HG02759 (cell line): Measurements from ENCODE around the gene PRDM5.

ENCODE experiments used
- ATAC-seq: cut with Tn5 transposase; IDR thresholded peaks from one replicate; pipeline ENCODE4 v1.9.1; 2021; ENCODE audit warnings: mild to moderate bottlenecking, moderate library complexity; ENCODE audit not compliant: unreplicated experiment

PRDM5 gene

DNA sequence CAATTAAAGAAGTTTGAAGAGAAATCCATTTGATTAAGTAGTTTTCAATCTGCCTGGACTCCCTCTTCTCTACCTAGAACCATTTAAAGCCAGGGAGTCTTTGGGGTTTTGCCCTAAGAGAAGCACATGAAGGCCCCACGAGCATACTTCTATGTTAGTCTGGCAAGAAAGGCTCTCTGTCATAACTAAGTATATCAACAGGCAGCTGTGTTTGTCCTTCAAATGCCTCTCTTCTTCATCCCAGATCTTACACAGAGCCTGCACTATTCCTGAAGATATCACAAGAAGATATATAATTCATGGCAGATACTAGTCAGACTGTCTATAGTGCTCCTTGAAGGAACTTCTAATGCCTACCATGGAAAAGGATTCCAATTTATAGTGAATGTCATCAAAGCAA is 206.2 kb downstream of the PRDM5 start:
- ATAC-seq: no peak

DNA sequence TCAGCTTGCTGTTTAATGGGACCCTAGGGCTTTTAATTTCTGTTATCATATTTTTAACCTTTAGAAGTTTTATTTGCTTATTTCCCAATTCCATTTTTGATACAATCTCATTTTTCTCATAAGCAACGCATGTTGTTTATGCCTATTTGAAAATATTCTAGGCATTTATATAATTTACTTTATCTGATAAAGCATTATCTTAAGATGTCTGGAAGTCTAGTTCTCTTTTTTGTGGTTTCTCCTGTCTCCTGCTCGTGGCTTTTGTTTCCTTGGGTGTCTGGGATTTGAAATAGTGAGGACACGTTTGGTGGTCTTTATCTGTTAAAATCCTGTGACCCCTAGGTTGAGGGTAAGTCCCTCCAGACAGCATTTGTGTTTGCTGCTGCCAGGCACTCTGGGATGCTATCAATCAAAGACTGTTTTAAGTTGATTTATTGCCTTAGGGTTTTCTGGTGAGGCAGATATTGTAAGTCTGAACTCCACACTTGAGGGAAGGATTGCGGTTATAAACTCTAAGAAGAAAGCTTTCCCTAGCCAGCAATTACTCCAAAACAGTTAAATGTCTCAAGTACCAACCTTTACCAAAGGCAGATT is 208.0 kb downstream of the PRDM5 start:
- no peak for ATAC-seq

DNA sequence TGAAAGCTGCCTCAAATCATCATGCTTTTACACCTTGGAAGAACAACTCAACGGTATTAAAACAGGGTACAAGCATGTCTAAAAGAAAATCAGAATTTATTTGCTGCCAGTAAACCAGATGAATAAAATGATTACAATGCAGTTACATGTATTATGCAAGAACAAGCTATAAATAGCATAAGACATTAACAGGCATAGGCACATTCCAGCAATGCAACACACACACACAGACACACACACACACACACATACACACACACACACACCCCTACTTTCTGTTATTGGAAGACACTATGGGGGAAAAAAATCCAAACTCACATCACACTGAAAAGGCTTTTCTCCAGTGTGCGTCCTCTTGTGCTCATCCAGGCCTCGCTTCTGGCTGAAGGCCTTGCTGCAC is 212.5 kb downstream of the PRDM5 start:
- no peak for ATAC-seq

DNA sequence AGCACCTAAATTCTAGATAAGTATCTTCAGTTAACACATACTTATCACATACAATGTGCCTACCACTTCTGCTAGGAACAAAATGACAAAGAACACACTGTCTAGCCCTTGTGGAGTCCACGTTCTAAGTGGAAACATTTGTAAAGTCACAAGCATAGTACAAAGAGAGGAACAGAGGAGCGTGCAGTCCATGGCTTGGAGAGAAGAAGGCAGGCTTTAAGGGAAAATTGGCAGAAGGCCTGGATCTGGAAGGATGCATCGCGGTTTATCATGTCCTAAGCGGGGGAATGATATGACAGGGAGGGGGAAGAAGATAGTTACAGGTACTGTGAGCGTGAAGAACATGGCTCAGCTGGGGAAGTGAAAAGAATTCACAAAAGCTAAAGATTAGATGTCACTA is 218.0 kb downstream of the PRDM5 start:
- ATAC-seq: no peak

DNA sequence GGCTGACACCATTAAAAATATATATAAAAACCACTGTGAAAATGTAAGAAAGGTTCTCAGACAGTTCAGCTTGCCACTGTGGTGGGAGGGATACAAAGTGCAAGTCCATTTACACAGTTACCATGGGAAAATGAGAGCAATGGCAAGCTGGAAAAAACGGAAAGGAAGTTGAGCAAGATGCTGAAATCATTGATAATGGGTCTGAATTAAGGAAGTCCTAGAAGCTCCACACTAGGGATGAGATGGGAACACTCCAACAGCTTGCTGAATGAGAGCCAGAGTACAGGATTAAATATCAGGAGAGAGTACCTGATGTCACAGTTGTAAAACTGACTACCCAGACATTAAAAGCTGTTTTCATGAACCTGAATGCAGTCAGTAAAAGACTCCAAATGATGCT is 218.6 kb downstream of the PRDM5 start:
- ATAC-seq: no peak

DNA sequence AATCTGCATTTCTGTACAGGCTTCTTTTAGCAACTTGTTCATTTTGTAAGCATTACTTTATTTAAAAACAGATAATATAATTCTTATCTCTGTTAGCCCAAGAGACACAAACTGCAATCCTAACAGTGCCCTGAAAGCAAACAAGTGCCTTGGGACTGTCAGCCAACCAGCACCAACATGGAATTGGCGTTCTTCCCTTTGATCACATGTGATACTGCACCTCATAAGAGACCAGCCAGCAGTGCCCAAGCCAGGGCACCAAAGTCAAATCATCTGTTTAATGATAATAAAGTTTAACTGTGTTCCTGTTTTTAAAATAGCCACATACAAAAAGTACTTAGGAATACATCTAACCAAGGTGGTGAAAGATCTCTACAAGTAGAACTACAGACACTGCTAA is 223.2 kb downstream of the PRDM5 start:
- ATAC-seq: no peak

DNA sequence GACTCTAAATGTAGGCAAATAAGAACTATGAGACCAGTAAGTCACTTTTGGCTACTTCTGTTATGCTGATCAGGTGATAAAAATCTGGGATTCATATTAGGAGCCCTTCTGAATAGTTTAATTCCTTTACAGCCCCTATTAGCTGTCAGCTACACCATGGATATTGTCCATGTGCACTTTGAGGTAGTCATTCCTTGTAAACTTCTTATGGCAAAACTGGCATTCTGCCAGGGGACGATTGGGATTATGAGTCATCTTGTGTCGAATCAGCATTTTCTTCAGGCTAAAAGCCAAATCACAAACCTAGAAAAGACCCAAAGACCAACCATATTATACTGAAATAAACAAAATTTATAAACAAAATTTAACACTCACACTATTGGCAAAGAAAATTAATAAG is 227.6 kb downstream of the PRDM5 start:
- ATAC-seq: no peak

DNA sequence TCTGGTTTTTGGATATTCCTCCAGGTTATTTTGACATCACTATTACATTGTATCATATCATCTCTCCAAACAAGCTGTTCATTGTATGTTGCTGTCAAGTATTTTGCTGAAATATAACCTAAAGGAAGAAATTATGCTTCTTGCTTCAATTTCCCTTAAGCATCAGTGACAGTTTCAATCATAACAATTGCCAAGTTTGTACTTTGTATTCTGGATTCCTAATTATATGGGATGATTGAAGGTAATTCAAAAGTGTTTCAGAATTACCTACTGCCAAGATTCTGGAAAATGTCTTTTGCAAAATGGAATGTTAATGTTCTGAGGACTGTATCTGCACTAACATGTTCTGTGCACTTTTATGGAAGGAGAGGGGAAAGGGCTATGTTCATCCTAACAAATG is 228.7 kb downstream of the PRDM5 start:
- no peak for ATAC-seq

DNA sequence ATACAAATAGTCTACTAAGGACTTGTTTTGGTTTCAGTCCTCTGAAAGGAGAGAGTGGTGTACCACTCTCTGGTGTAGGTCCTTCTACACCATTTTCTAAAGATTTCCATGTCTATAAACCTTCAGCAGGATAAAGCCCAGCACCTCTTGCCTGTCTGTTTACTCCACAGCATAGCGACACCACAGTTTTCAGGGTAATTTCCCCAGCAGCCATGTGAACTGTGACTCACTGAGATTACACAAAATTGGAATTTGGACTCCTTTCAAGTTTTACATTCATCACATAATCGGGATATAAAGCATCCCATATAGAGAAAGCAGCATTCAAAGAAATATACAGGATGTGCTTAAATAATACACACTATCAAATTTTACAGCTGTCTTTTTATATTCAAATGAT is 229.6 kb downstream of the PRDM5 start:
- no peak for ATAC-seq

DNA sequence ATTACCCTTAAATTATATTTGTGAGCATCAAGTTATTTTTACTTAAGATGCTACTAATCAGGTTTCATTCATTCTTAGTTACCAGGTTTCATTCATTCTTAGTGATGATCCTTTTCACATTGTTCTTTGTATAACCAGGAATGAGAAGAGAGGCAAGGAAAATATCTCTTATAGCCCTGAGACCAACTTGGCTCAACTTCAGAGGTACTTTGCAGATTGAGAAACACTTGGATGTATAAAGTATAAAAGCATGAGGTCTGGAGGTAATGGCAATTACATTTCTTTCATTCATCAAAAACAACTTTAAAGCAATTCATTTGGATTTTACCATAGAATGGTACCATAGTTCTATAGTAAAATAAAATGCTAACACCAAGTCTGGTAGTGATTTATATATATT is 231.0 kb downstream of the PRDM5 start:
- ATAC-seq: no peak

DNA sequence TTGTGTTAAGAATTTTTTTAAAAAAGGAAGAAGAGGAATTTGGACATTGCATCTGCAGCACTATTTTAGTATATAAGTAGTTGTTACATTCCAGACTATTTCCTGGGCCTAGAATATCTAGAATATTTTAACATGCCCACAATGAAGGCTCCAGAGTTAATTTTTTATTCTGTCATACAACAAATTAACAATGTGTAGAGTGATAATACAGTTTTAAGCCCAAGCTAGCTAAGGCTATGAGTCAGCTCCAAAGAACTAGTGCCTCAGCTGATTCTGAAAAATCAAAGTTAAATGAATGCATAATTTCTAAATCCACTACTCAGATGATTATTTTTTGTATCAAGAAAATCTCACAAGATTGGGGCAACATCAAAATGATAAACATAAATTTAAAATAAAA is 231.4 kb downstream of the PRDM5 start:
- ATAC-seq: no peak

DNA sequence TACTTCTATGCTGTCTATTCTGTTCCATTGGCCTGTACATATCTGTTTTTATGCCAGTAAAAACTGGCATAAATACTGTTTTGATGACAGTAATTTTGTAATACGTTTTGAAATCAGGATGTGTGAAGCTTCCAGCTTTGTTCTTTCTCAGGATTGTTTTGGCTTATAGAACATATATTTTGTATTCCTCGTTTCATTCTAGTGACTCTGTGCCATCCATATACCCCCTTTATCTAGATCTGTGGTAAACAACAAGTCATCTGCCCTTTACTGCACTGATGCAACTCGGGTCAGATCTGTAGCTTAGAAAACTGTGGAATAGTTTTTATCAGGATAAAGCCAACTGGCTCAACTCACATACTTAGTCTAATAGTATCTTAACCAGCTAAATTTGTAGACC is 233.7 kb downstream of the PRDM5 start:
- no peak for ATAC-seq

DNA sequence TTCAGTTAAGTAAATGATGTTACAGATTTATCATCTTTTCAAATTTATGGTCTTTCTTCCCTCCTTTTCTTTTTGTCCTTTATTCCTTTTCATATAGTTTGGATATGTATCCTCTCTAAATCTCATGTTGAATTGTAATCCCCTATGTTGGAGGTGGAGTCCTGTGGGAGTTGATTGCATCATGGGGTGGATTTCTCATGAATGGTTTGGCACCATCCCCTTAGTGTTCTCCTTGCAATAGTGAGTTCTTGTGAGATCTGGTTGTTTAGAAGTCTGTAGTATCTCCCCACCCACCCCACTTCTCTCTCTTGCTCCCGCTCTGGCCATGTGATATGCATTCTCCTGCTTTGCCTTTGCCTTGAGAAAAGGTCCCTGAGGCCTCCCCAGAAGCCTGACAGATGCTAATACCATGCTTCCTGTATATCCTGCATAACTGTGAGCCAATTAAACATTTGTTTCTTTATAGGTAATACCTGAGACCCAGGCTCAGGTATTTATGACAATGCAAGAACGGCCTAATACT is 236.7 kb downstream of the PRDM5 start:
- no peak for ATAC-seq

DNA sequence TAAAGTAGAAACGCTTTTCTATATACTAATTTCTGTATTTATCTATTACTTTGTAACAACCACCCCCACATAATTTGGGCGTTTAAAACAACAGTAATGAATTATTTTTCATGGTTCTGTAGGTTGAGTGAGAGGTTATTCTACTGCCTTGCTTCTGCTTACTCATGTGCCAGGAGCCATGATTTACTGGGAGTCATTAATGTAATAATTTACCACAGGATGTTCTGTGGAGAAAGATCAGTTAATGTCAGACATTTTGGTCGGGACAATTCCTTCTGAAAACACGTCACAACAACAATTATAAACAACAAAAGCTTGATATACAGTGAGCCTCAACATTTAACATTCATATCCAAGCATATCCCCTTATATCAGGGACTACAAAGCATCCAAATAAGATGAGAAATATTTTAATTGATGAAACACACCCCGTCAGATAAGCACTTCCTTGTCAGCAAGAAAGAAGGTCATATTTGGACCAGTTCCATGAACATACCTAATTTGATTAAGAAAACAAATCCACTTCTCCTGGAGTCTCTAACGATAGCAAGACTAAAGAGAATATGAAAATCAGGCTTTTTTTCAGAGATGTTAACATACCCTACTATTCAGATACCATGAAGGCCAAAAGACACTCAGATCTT is 238.5 kb downstream of the PRDM5 start:
- ATAC-seq: no peak

DNA sequence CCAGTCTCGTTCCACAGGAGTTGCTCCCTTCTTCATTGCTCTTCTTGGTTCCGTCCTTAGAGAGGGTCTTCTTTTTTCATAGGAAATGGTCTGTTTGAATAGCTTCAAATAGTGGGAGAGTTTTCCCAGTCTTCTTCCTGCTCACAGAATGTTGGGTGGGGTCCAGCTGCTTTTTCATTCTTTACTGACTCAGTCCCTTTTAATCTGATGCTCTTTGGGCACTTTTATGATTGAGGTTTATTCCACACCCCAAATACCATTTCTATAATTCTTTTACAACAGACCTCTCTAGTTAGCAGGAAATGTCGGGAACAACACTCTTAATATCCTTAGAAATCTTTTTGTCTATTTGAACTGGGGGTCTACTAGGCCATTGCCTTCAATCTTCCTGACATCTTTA is 239.5 kb downstream of the PRDM5 start:
- no peak for ATAC-seq

DNA sequence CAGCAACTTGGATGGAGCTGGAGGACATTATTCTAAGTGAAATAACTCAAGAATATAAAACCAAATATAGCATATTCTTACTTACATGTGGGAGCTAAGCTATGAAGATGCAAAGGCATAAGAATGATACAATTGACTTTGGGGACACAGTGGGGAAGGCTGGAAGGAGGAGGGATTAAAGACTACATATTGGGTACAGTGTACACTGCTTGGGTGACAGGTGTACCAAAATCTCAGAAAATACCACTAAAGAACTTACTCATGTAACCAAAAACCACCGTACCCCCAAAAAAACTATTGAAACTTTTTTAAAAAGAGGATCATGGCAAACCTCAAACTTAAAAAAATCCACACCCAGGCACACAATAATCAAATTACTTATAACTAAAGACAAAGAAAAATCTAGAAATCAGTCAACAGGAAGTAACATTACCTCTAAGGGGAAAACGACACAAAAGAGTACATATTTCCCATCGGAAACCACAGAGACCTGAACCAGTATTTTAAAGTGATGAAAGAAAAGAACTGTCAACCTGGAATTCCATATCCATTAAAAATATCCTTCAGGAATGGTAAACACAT is 241.8 kb downstream of the PRDM5 start:
- no peak for ATAC-seq

DNA sequence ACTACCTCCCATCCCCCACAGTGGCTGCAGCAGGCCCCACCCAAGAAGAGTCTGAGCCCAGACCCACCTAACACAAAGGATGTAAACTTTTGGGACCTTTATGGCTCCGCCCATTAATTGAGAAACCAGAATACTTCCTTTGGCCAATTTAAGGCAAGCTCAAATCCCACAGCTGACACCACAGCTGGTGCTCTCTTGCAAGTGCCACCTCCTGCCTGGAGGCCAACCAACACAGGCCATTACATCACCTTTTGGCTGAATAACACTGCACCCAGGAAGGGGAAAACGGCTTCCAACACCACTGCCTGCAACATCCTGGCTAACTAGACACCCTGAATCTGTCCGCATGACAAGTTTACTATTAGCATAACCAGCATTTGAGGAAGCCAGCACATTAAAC is 248.8 kb downstream of the PRDM5 start:
- no peak for ATAC-seq

DNA sequence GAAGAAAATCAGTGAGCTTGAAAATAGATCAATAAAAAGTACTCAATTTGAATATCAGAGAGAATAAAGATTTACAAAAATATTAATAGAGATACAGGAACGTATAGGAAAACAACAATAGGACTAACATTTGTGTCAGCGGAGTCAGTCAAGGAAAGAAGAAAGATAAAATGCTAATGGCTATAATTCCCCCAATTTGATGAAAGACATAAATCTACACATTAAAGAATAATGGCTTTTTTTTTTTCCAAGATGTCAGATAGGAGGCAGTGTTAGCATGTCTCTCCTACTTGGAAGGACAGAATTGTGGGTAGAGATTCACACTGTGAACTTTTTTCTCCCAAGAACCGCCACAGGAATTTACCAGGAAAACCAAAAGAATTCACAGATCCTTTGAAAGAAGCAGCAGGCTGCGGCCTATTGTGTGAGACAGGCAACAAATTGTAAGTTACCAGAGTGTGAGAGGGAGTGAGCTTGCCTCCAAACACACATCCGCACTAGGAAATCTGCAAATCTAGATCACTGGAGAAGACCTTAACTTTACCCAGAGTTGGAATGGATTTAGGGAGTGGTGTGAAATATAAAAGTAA is 249.9 kb downstream of the PRDM5 start:
- no peak for ATAC-seq

DNA sequence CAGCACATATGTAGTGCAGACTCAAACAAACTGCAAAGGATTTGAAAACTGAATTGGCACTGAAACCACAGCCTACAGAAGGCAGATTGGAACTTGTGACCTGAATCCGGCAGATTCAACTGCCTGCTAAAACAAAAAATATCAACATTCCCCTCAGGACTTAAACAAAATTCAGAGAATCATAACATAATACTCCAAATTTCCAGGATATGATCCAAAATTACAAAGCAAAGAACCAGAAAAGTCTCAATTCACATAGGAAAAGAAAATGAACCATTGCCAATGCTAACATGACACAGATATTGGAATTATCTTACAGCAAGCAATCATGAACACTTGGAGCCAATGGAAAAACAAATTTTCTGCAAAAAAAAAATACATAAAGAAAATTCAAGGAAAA is 250.4 kb downstream of the PRDM5 start:
- no peak for ATAC-seq

DNA sequence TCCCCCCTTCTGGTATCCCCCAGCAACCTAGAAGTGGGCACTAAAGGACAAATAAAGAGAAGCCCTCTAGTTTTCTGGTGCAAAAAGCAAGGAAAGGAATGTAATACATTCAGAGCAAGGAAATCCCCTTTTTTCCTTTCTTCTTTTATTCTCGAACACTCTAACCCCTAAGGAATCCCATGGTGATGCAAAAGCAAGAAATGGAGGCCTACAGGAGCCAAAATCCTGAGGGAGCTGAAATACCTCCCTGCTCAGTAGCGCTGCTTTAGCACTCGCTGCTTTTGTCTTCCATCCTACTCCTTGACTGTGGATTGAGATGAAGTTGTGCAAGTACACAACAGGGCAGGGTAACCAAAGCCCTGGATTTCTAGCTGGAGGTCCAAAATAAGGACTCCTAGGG is 251.0 kb downstream of the PRDM5 start:
- no peak for ATAC-seq

DNA sequence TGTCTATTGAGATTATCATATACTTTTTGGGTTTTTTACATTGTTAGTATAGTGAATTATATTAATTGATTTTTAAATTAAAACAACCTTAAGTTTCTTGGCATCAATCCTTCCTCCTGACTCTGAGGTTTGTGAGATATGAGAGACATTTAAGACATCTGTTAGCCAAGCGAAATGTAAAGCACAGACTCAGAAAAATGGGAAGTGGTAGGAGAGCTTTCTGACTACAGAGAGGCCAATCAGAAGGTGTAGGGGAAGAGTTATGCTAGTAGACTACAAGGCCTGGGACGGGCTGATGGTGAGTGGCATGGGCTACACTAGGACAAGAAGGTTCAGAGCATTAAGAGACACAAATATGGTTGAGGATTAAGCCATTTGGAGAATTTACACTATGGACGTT is 255.4 kb downstream of the PRDM5 start:
- ATAC-seq: no peak

DNA sequence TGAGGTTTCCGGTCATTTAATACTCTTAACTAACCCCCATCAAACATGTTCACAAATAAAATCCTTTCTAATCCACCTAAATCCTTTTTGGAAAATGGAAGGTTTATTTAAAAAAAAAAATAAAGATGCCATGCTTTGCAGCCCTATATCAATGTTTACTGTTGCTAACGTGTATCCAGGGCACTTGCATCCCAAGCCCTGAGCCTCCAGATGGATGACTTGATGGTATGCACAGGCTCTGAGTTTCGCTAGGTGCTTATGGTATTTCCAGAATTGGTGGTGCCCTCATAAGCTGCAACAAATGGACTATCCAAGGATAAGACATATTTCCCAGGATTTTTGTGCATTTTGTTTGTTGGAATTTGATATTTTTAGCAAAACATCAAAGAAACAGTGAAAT is 257.7 kb downstream of the PRDM5 start:
- no peak for ATAC-seq
